ENCODE results near the gene TENM4. TPM values are rescaled to one million over a fixed set of nuclear protein-coding genes. Genes with fewer than 3 reads are reported as not detected.

Gene TENM4
- total and polyA plus RNA-seq, 4 donors: 0.02 to 0.33 (median 0.14) TPM

- Histone ChIP-seq H3K27ac (ENCODE audit: low read depth in 1 of 2, low read length in 2 of 2) (no peak overlapping the region), H3K36me3 (ENCODE audit: control insufficient read depth in 4 of 4, insufficient read depth in 3 of 4, low read depth in 1 of 4, low read length in 3 of 4) (no peaks in the 10 kb centered on the region), H3K4me3 (ENCODE audit: low read depth in 1 of 3, low read length in 3 of 3) (no peak overlapping the region), H3K9me3 (ENCODE audit: control insufficient read depth in 4 of 4, low read length in 3 of 4) (peaks cover 0 to 10% (median 2%) of the 10 kb centered on the region in 4 donors), H3K4me1 (ENCODE audit: control insufficient read depth in 4 of 4, insufficient read depth in 4 of 4, low read length in 3 of 4) (no peaks in the 10 kb centered on the region), H3K27me3 (ENCODE audit: control insufficient read depth in 4 of 4, insufficient read depth in 4 of 4, low read length in 3 of 4) (peaks cover 0 to 4% (median 0%) of the 10 kb centered on the region in 4 donors), H3K9ac (ENCODE audit: low read depth in 1 of 2, low read length in 2 of 2) (no peak overlapping the region)
- TF ChIP-seq GABPA (IDR thresholded peaks at IDR 0.05 in 1 of 2, conservative IDR thresholded peaks at IDR 0.05 in 1 of 2) (no peak), SP1 (IDR thresholded peaks at IDR 0.05) (no peak), FOXA1 (IDR thresholded peaks at IDR 0.05) (no peak), HNF4G (IDR thresholded peaks at IDR 0.05) (no peak), JUND (IDR thresholded peaks at IDR 0.05) (no peak), YY1 (IDR thresholded peaks at IDR 0.05) (no peak), RAD21 (IDR thresholded peaks at IDR 0.05) (no peak), MAX (IDR thresholded peaks at IDR 0.05) (no peak), REST (IDR thresholded peaks at IDR 0.05) (no peak), EGR1 (IDR thresholded peaks at IDR 0.05; ENCODE audit: low read depth in 2 of 2) (no peak), ATF3 (IDR thresholded peaks at IDR 0.05) (no peak), FOXA2 (IDR thresholded peaks at IDR 0.05) (no peak), RXRA (IDR thresholded peaks at IDR 0.05) (no peak), CTCF (IDR thresholded peaks at IDR 0.05; ENCODE audit: low read depth, low read length, missing input control) (no peak), ZBTB33 (IDR thresholded peaks at IDR 0.05) (no peak), TAF1 (conservative IDR thresholded peaks at IDR 0.05) (no peak), HNF4A (conservative IDR thresholded peaks at IDR 0.05) (no peak), NR2F2 (IDR thresholded peaks at IDR 0.05) (no peak)
- no peak for DNase-seq (ENCODE audit: low spot score)
- 64% methylated on average over 6 of the region's 6 CpGs for WGBS
Measured at GRCh38 chr11:79417069-79417920, 23.5 kb downstream of the TENM4 start.
